Mesothelial cell of epicardium (in vitro differentiated cells): ENCODE data around the gene CUTA. TPM values are rescaled to one million over a fixed set of nuclear protein-coding genes. Genes with fewer than 3 reads are reported as not detected.

Source experiments
- DNase-seq, 2 experiments: peaks; one replicate each; pipeline ENCODE4 v3.0.0; 2021; ENCODE audit warnings: low spot score in 2 of 2; ENCODE audit not compliant: unreplicated experiment in 2 of 2
- H3K27ac Mint-ChIP-seq: 2 replicates; pipeline ENCODE4 v1.8.0; 2021; ENCODE audit warnings: mixed read lengths
- H3K27me3 Mint-ChIP-seq: 2 replicates; pipeline ENCODE4 v1.8.0; 2021; ENCODE audit warnings: low read depth, mixed read lengths
- H3K36me3 Mint-ChIP-seq: 2 replicates; pipeline ENCODE4 v1.8.0; 2021; ENCODE audit warnings: mixed read lengths
- H3K4me1 Mint-ChIP-seq: 2 replicates; pipeline ENCODE4 v1.8.0; 2021; ENCODE audit warnings: mixed read lengths
- H3K4me3 Mint-ChIP-seq: 2 replicates; pipeline ENCODE4 v1.8.0; 2021; ENCODE audit warnings: mild to moderate bottlenecking, moderate library complexity, mixed read lengths
- H3K9me3 Mint-ChIP-seq: 2 replicates; pipeline ENCODE4 v1.8.0; 2021; ENCODE audit warnings: mixed read lengths
- CTCF ChIP-seq: fragments of 200-600 bp; sonication (generic); IDR thresholded peaks from one replicate; pipeline ENCODE4 v1.5.0; 2021; ENCODE audit warnings: antibody characterized with exemption; ENCODE audit not compliant: unreplicated experiment
- total RNA-seq: library from RNA; stranded (reverse); gene quantifications from 3 replicates; pipeline ENCODE4 v1.2.1, GENCODE V29; 2021

Gene CUTA
- 238 to 239 TPM (median 239 TPM) in 3 replicates for total RNA-seq

- peak; percentile 97 to 98 for DNase-seq
- H3K27me3 Mint-ChIP-seq, result no peaks in the 10 kb centered on the region
- peak within 1 kb of the TSS; percentile 94 for H3K4me3 Mint-ChIP-seq
- H3K36me3 Mint-ChIP-seq, result peaks cover 10% of the 10 kb centered on the region
- H3K27ac Mint-ChIP-seq, result peak within 1 kb of the TSS; percentile 98
- peaks cover 55% of the 10 kb centered on the region for H3K4me1 Mint-ChIP-seq
- no peaks in the 10 kb centered on the region for H3K9me3 Mint-ChIP-seq
- TF ChIP-seq CTCF, result peak; percentile 24
Observed at GRCh38 chr6:33417903-33418689, at the start of gene CUTA. CUTA (minus strand) TSS chr6:33418107; CDS start chr6:33418000, 107 bp downstream.

- no peaks in the 10 kb centered on the region for H3K4me1 Mint-ChIP-seq
- no peaks in the 10 kb centered on the region for H3K36me3 Mint-ChIP-seq
- H3K27me3 Mint-ChIP-seq, result peaks cover 15% of the 10 kb centered on the region
- no peak for TF ChIP-seq CTCF
- H3K4me3 Mint-ChIP-seq, result no peak overlapping the region
- no peak overlapping the region for H3K27ac Mint-ChIP-seq
- DNase-seq, result no peak
- peaks cover 6% of the 10 kb centered on the region for H3K9me3 Mint-ChIP-seq
Observed at GRCh38 chr6:33467091-33467490, 49.2 kb upstream of the CUTA start.

- peaks cover 18% of the 10 kb centered on the region for H3K27me3 Mint-ChIP-seq
- H3K4me1 Mint-ChIP-seq, result no peaks in the 10 kb centered on the region
- no peak for TF ChIP-seq CTCF
- no peaks in the 10 kb centered on the region for H3K36me3 Mint-ChIP-seq
- DNase-seq, result no peak
- H3K27ac Mint-ChIP-seq, result no peak overlapping the region
- H3K9me3 Mint-ChIP-seq, result peaks cover 6% of the 10 kb centered on the region
- no peak overlapping the region for H3K4me3 Mint-ChIP-seq
Observed at GRCh38 chr6:33466075-33466735, 48.3 kb upstream of the CUTA start.

- no peak for DNase-seq
- peaks cover 15% of the 10 kb centered on the region for H3K36me3 Mint-ChIP-seq
- TF ChIP-seq CTCF, result no peak
- H3K4me1 Mint-ChIP-seq, result peaks cover 12% of the 10 kb centered on the region
- no peak overlapping the region for H3K27ac Mint-ChIP-seq
- peaks cover 6% of the 10 kb centered on the region for H3K9me3 Mint-ChIP-seq
- H3K27me3 Mint-ChIP-seq, result peaks cover 15% of the 10 kb centered on the region
- H3K4me3 Mint-ChIP-seq, result no peak overlapping the region
Observed at GRCh38 chr6:33459226-33459625, 41.3 kb upstream of the CUTA start.

GRCh38 chr6:33458676-33459075, 40.8 kb upstream of the CUTA start:
- Mint-ChIP-seq H3K27ac (no peak overlapping the region), H3K4me3 (no peak overlapping the region), H3K9me3 (peaks cover 6% of the 10 kb centered on the region), H3K4me1 (peaks cover 15% of the 10 kb centered on the region), H3K36me3 (peaks cover 15% of the 10 kb centered on the region), H3K27me3 (peaks cover 14% of the 10 kb centered on the region)
- no peak for DNase-seq
- TF ChIP-seq CTCF, result no peak
